GM20000 (cell line): ENCODE results near the gene DMAP1.

Source experiments
- DNase-seq: peaks from one replicate; pipeline ENCODE4 v3.0.0; 2012; ENCODE audit warnings: low spot score
- CTCF ChIP-seq: IDR thresholded peaks from 2 replicates; pipeline ENCODE4 v1.5.1; 2012; ENCODE audit warnings: mild to moderate bottlenecking, control low read depth; ENCODE audit errors: extremely low read depth, missing control alignments

The DMAP1 gene

GRCh38 chr1:44260792-44261170 lies 47.5 kb downstream of the DMAP1 start:
- no peak for DNase-seq
- TF ChIP-seq CTCF: no peak

- no peak for TF ChIP-seq CTCF
These were observed 48.0 kb downstream of the DMAP1 start for GRCh38 chr1:44261171-44261817.

GRCh38 chr1:44261962-44262361 lies 48.7 kb downstream of the DMAP1 start:
- no peak for TF ChIP-seq CTCF
- DNase-seq: no peak

More at GRCh38 chr1:44261171-44261817, 48.0 kb downstream of the DMAP1 start:
- DNase-seq: no peak

- no peak for TF ChIP-seq CTCF
- DNase-seq: no peak
These were observed 49.1 kb downstream of the DMAP1 start for GRCh38 chr1:44262414-44262813.

- DNase-seq: no peak
- TF ChIP-seq CTCF: no peak
These were observed 49.7 kb downstream of the DMAP1 start for GRCh38 chr1:44262816-44263567.

- no peak for DNase-seq
- TF ChIP-seq CTCF: no peak
These were observed 50.5 kb downstream of the DMAP1 start for GRCh38 chr1:44263568-44264450.

GRCh38 chr1:44264451-44264771 lies 51.1 kb downstream of the DMAP1 start:
- TF ChIP-seq CTCF: no peak
- DNase-seq: no peak
